GM18511 (cell line): ENCODE data around the gene S100B.
A peak's percentile ranks its signal among the peaks of the same experiment; 100 is the strongest.
"Not testable (repeated sequence)": the region's sequence is repeated elsewhere in the genome, so short reads cannot be mapped to it uniquely, and the experiment has no call there.

Experiments used
- ATAC-seq: cut with Tn5 transposase; IDR thresholded peaks from one replicate; pipeline ENCODE4 v1.9.1; 2021; ENCODE audit warnings: mild to moderate bottlenecking, moderate library complexity; ENCODE audit not compliant: unreplicated experiment

S100B gene

DNA sequence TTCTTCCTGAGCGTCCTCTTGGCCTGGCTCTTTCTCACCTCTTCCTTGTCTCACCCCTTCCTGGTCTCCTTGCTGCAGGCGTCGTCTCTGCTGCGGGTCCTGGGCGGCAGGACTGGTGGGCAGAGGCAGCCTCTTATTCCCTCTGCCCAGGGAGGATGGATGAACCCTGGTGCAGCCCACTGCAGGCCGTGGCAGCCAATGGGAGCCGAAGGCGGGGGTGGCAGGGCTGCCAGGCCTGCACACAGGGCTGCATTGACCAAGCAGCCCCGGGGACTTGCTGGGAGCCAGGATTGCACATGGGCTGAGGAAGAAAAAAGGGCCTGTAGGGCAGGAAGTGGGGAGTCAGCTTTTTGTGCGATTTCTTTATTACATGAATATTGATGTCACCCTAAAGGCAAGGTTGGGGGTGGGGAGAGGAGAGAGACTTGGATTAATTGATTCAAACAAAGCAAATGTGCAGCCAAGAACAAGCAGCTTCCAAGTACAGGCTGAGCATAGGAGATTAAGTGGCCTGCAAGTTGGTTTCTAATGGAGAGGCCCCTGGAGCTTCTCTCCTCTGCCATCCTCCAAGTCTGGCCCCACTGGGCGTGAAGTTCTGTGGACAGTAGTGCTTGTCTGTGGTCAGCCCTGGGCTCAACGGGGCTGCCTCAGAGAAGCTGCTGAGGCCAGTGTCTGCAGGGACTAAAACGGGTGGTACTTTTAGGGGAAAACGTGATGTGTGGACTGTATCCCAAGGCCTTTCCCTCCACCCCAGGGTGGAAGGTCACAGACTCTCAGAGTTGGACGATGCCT, at the start of gene S100B:
S100B (minus strand) TSS at position 108 of the 792 bp plus-strand sequence. CDS start 2,667 bp downstream, outside the sequence.
- ATAC-seq: no peak

DNA sequence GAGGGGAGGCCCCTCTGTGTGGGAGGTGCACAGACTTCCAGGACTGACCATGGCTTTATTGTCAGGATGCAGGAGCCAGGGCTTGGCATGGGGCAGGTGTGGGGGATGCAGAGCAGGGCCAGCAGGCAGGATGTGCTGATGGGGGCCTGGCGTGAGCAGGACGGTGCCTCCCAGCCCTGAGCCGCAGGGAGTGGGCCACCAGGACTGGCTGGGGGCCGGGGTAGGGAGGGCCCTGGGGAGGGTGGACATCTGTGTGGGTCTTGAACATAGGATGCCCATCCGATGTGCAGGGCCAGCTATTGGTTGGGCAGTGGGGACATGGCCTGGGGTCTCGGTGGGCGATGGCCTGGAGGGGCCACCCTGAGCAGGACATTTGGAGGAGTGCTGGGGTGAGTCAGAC, 46.2 kb upstream of the S100B start:
- ATAC-seq: no peak

DNA sequence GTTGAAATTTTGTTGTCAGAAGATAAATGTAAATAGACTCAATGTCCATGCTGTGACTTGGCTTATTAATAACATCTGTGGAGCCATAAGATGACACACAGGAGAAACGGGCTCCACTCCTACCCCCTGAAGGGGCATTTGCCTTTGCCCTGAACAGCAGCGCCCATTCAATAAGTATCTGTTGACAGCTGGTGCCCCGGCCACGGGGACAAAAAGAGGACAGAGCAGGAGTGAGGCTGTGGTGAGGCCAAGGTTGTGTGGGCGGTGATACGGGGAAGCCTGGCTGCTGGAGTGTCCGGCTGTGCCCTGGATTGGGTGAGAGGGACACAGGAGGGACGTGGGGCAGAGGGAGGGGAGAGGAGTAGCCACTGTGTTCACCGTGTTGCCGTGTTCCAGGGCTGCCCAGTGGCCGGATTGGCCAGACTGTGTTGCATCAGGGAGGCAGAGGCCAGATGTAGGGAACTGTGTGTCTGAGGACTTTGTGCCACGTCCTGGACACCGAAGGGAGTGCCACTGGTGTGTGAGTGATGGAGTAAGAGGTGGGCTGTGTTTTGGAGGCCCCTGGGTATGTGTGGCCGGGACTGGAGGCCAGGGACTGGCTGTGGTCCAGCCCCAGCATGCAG, 45.7 kb upstream of the S100B start:
- no peak for ATAC-seq

DNA sequence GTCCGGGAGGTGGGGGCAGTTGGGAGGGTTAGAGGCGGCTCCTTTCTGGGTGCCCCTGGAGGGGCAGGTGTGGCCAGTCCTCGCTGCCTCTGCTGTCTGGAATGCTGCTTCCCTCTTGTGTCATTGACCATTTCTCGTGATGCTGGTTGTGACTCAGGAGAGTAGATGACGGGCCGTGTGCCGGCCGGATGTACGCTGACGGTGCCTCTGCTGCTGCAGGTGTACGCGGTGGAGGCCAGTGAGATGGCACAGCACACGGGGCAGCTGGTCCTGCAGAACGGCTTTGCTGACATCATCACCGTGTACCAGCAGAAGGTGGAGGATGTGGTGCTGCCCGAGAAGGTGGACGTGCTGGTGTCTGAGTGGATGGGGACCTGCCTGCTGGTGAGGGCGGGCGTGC, 44.5 kb upstream of the S100B start:
- no peak for ATAC-seq

DNA sequence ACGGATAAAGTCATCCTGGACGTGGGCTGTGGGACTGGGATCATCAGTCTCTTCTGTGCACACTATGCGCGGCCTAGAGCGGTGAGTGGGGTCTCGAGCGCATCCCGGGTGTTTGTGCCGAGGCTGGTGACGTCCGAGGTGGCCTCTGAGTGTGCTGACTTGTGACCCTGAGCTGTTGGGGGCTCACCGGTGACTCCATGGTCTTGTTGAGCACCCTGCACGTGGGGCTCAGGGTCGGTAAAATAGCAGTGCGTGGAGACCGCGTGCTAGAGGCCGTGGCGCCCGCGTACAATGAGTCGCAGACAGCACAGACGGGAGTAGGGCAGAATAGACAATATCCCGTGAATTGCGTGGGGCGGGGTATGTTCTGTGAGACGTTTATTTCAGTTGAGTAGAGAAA, 43.7 kb upstream of the S100B start:
- ATAC-seq: no peak

DNA sequence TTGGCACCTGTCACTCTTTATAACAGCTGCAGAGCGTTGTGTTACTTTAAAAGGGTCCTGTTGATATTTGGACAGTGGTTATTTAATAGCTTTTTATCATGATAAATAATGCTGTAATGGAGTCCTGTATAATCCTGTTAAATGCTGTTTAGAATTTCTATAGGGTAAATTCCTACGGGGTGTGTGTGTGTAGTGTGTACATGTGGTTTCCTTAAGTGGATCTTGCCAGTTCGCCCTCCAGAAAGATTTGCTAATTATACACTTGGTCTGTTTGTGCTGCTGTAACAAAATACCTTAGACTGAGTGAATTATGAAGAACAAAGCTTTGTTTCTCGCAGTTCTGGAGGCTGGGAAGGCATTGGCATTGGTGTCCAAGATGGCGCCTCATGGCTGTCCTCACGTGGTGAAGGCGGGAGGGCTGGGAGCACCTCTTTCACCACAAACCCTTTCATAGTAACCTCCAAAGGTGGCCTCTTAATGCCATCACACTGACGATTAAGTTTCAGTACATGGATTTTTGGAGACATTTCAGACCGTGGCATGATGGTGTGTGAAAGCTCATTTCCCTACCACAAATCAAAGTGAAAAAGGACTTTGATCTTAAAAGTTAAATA, 41.8 kb upstream of the S100B start:
- no peak for ATAC-seq

DNA sequence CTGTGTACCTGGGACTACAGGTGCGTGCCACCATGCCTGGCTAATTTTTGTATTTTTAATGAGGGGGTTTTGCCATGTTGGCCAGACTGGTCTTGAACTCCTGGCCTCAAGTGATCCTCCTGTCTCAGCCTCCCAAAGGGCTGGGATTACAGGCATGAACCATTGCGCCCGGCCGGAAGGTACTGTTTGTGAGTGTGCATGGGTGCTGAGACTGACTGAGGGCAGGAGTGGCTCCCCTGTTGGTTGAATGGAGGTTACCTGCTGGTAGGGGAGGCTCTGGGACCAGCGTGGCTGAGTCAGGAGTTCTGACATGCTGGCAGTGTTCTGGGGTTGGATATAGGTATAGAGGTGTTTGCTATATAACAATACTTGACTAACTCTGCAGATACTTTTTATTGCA, 41.0 kb upstream of the S100B start:
- no peak for ATAC-seq

DNA sequence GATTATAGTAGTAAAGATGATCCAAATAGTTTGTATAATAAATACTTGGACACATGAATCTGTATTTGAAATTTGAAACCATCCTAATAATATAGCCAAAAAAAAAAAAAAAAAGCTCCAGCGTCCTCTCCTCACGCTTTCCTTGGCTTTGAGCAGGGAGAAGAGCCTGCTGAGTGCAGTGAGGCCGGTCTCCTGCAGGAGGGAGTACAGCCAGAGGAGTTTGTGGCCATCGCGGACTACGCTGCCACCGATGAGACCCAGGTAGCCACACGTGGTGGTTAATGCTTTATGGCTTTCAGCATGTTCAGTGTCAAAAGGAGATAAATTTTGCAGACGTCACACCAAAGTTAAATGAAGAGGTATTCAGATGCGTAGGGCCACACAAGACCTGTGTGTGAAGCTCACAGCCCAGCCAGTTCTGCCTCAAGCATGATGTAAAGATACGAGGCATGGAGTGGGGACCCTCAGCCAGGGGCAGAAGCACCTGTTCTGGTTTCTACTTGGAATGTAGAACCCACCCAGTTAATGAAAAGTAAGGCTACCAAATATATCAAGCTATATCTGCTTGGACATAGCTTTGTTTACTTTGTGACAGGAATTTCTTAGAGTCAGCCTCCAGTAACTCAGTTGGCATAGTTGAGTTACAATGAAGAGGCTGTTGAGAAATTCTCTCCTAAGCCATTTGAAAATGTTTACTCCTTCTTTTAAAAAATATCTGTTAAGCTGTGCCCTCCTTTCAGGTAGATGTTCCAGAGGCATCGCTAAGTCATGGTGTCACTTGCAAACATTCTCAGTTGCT, 38.7 kb upstream of the S100B start:
- no peak for ATAC-seq

DNA sequence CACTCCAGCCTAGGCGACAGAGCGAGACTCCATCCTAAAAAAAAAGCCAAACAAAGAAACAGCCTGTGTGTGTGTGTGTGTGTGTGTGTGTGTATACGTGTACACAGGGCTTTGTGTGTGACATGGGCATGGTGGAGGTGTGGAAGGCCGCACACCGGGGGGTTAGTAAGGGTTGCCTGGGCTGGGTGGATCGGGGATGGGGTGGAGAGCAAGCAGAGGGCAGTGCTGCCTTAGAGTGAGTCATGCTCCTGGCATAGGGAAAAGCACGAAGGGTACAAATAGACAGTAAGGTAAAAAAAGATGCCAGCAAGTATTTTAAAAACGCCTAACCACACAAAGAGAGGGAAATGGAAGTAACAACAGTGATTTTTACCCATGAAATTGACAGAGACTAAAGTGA, 36.8 kb upstream of the S100B start:
- ATAC-seq: no peak

DNA sequence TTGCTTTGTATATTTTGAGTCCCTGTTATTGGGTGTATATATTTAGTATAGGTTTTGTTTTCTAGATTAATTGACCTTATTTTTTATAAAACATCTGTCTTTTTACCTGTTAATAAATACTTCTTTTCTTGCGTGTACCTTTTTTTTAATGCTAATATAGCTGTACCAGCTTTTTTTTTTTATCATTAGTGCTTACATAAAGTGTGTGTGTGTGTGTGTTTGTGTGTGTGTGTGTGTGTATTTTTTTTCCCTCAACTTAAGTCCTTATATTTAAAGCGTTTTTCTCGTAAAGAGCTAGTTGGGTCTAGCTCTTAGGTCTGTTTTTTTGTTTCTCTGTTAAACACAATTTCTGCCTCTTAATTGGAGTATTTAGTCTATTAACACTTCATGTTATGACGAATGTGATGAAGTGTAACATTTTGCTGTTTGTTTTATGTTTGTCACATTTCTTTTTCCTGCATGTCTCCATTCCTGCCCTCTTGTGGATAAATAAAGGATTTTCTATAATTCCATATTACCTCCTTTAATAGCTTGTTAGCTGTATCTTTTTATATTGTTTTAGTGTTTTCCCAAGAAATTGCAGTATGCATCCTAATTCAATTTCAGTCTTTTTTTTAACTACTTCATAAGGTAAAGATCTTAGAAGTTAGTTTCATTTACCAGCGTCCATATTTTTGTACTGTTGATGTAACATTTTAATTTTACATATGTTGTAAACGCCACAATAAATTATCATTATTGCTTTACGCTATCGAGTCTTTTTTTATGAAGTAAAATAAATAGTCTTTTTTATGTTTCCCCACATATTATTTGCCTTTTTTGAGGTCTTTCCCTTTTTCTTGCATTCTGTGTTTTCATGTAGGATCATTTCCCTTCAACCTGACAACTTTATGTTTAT, 34.9 kb upstream of the S100B start:
- no peak for ATAC-seq

DNA sequence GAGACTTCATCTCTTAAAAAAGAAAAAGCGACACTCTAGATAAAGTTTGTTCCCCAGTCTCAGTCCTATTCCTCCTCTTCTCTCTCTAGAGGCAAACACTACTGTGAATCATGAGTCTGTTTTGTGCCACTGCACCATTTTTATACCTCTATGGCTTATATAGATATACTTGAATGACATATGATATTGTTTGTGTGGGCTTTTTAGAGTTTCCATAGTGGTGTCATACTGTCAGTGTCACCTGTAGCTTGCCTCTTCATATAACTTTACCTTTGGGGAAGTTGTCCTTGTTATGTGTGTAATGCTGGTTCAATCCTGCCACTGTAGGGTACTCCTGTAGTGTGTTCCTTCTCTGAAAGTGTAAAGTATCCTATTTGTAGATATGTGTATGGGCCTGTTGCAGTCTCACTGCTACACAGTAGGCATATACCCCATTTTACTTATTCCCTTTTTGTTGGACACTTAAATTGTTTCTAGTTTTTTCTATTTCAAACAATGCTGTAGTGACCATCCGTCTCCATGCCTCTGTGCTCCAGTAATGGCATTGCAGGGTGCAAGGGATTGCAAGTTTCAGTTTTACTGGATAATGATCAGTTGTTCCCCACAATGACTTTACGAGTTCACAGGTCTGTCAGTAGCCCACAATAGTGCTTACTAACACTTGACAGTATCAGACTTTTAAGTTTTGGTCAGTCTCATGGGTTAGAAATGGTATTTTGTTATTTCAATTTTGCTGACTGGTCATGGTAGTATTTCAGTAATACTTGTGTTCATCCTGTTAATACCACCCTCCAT, 33.3 kb upstream of the S100B start:
- no peak for ATAC-seq

DNA sequence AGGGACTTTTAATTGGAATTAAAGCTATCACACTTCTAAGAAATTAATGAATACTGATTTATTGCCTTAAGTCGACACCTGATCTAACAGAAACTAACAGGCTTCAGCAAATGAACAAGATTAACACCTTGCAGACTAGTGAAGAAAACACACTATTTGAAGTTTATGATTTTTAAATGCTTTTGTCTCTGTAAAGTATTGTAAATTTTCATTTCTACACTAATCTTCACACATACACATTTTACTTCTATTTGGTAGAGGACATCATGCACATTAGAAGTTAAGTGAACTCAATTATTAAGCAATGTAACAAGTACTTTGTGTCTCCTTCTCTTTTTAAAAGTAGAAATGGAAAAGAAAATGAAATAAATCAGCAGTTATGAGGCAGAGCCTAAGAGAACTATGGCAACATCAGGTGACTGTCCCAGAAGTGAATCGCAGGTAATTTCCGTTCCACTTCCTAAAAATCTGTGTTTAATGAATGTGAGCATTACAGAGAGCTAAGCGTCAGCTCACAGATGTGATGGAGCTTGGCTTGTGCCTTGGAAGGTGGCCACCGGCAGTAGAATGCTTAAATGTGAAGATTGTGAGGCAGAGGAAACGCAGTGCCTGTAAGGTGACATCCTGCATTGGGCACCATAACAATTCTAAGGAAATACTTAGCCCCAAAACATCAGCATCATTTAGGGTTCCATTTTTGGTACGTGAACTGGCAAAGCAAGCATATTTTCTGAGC, 31.8 kb upstream of the S100B start:
- no peak for ATAC-seq

DNA sequence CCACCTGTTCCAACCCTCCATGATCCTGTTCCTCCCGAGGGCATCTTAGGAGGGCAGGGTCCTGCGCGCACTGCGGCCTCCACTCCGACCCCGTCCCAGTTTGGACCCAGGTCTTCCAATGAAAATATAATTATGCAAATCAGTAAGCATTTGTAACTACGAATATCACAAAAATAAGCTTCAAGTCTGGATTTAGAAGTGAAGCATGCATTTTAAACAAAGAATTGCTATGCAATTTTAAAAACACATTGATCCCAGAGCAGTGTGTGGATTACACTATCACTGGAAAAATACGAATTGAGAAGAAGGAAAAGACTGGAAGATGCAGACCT, 31.3 kb upstream of the S100B start:
- ATAC-seq: no peak

DNA sequence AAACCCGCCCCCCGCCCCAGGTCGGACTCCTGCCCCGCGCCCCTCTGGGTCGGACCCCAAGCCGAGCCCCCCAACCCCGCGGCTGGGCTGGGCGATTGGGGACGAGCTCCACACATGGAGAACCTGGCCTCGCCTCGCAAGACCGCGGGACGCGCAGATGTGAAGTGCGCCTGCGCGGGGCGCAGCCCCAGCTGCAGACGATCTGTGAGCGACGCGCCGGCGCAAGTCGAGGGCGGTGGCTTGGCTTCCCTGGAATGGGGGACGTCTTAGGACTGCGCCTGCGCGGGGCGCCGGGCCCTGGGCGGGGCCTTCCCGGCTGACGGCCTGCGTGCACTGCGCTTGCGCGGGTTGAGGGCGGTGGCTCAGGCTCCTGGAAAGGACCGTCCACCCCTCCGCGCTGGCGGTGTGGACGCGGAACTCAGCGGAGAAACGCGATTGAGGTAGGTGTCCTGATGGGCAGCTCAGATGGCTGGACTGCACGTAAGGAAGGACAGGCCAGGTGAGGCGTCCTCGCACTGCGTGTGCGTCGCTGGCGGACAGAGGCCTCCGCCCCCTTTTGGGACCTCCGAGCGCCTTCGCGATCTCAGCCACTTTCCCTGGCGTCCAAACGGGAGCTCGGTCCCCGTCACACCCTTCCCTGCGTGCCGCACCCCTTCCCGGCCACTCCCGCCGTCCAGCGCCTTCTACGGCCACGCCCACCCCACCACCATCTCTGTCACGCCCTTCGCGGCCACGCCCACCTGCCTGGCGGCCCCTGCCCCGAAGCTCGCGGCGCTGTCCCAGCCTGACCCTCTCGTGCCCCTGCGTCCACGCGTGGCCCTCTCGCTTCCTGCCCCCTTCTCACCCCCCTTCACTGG, 30.7 kb upstream of the S100B start, which contains the start of gene PRMT2:
PRMT2 (plus strand) TSS at position 351 of the 857 bp plus-strand sequence. CDS start 1,278 bp downstream, outside the sequence.
- peak; percentile 89 for ATAC-seq

DNA sequence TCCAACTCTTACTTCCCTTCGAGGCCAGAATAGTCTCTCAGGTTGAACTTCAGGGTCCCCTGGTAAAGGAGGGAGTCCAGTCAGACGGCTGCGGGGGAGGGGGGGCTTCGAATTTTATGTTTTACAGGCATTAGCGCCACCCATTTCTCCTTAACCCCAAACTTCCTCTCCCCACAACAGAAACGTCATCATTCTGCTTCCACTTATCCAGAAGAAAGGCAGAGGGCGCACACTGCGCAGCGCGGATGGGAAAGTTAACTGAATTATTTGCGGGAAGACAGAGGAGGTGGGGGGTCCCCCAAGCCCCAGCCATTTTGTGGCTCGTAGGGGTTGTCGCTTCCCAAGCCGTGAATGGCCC, 30.1 kb upstream of the S100B start:
- peak; percentile 18 for ATAC-seq

DNA sequence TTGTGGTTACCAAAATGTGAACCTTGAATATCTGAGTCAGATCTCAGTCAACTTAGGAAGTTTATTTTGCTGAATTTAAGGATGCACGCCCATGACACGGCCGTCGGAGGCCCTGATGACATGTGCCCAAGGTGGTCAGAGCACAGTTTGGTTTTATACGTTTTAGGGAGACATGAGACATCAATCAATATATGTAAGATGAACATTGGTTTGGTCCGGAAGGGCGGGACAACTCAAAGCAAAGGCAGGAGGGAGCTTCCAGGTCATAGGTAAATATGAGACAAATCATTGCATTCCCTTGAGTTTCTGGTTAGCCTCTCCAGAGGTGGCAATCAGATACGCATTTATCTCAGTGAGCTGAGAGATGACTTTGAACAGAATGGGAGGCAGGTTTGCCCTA, 29.5 kb upstream of the S100B start:
- no peak for ATAC-seq

DNA sequence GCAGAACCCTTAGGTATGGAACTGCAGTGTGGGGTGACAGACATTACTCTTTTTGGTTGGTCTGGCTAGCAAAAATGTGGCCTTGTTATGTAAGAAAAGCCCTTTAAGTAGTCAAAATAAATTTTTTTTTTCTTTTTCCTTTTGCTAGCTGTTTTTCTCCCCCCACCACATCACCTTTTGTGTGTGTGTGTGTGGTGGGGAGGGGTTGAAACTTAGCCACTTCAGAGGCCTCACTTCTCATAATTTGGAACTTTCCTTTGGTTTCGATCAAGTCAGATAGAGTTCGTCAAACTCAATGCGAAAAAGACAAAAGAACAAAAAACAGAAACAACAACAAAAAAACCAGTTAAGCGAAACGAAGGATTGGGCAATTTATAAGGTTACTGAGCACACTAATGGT, 28.7 kb upstream of the S100B start:
- no peak for ATAC-seq

DNA sequence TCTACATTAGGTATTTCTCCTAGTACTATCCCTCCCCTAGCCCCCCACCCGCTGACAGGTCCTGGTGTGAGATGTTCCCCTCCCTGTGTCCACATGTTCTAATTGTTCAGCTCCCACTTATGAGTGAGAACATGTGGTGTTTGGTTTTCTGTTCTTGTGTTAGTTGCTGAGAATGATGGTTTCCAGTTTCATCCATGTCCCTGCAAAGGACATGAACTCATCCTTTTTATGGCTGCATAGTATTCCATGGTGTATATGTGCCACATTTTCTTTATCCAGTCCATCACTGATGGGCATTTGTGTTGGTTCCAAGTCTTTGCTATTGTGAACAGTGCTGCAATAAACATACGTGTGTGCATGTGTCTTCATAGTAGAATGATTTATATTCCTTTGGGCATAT, 26.0 kb upstream of the S100B start:
- not testable (repeated sequence) for ATAC-seq
